Measurements from ENCODE around the gene INTU.

Gene INTU

DNA sequence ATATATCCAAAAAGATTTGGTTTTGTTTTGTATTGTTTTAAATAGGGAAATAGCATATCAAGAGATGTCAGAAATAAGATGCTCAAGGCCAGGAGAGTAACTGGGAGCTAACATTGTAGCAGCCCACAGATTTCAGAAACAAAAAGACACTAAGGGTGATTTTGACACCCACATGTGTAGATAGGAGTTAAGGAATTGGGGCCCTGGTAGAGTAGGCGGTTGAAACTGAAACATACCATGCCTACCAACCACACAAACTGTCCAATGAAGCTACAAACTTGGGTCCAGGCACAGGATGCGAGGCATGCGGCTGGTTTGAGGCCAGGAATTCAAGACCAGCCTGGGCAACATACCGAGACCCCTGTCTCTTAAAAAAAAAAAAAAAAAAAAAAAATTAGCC lies 143.1 kb downstream of the INTU start:
- H3K27me3 ChIP-seq, result peaks cover 4% of the 10 kb centered on the region; the same call in 1 of the 2 replicates
- no peaks in the 10 kb centered on the region for H3K4me1 ChIP-seq
- H4K20me1 ChIP-seq, result no peaks in the 10 kb centered on the region
- H3K27ac ChIP-seq, result no peak overlapping the region
- H3K4me3 ChIP-seq, result no peak overlapping the region
- no peak overlapping the region for H3K9ac ChIP-seq
- H3K4me2 ChIP-seq, result no peak overlapping the region
- no peak for TF ChIP-seq Cebpa-rat (IDR thresholded peaks at IDR 0.05)
- H3K9me3 ChIP-seq, result no peaks in the 10 kb centered on the region
- no peaks in the 10 kb centered on the region for H3K36me3 ChIP-seq

All from BLaER1 (cell line).